Neural progenitor cell (in vitro differentiated cells): ENCODE results near the gene PI4KB. TPM values are rescaled to one million over a fixed set of nuclear protein-coding genes. Genes with fewer than 3 reads are reported as not detected.

ENCODE experiments used
- DNase-seq: peaks from one replicate; pipeline ENCODE4 v3.0.0-alpha.2; 2016; ENCODE audit warnings: low spot score
- H2AFZ ChIP-seq: fragments of 200-600 bp; sonication (generic); replicated peaks from 2 replicates; pipeline ENCODE4 v1.6.1; 2016; ENCODE audit warnings: antibody characterized with exemption
- H3F3A ChIP-seq: fragments of 200-600 bp; sonication (generic); 2 replicates; pipeline ENCODE4 v1.6.1; 2016; ENCODE audit warnings: antibody characterized with exemption, low read depth
- H3K27ac ChIP-seq: fragments of 200-600 bp; sonication (generic); 2 replicates; pipeline ENCODE4 v1.5.1; 2016; ENCODE audit warnings: mild to moderate bottlenecking
- H3K27me3 ChIP-seq: fragments of 200-600 bp; sonication (generic); 2 replicates; pipeline ENCODE4 v1.6.1; 2016; ENCODE audit warnings: mild to moderate bottlenecking, moderate library complexity
- H3K36me3 ChIP-seq: fragments of 200-600 bp; sonication (generic); 2 replicates; pipeline ENCODE4 v1.5.1; 2016
- H3K4me1 ChIP-seq: fragments of 200-600 bp; sonication (generic); 2 replicates; pipeline ENCODE4 v1.6.1; 2016; ENCODE audit warnings: mixed run types
- H3K4me2 ChIP-seq: fragments of 200-600 bp; sonication (generic); 2 replicates; pipeline ENCODE4 v1.6.1; 2016
- H3K4me3 ChIP-seq: fragments of 200-600 bp; sonication (generic); 2 replicates; pipeline ENCODE4 v1.5.1; 2016
- H3K79me2 ChIP-seq: fragments of 200-600 bp; sonication (generic); 2 replicates; pipeline ENCODE4 v1.6.1; 2016; ENCODE audit warnings: low read depth
- H3K9ac ChIP-seq: fragments of 200-600 bp; sonication (generic); 2 replicates; pipeline ENCODE4 v1.6.1; 2016
- H3K9me3 ChIP-seq: fragments of 200-600 bp; sonication (generic); 2 replicates; pipeline ENCODE4 v1.5.1; 2016; ENCODE audit warnings: low read depth
- H4K20me1 ChIP-seq: fragments of 200-600 bp; sonication (generic); 2 replicates; pipeline ENCODE4 v1.6.1; 2016; ENCODE audit warnings: low read depth
- H3K27ac Mint-ChIP-seq: 3 replicates; pipeline ENCODE4 v1.8.0; 2021; ENCODE audit warnings: mixed read lengths
- H3K27me3 Mint-ChIP-seq: 2 replicates; pipeline ENCODE4 v1.8.0; 2022; ENCODE audit warnings: low read depth, mild to moderate bottlenecking, inconsistent platforms, moderate library complexity, mixed read lengths; ENCODE audit not compliant: insufficient read depth
- H3K36me3 Mint-ChIP-seq: 3 replicates; pipeline ENCODE4 v1.8.0; 2021; ENCODE audit warnings: mixed read lengths
- H3K4me1 Mint-ChIP-seq: 3 replicates; pipeline ENCODE4 v1.8.0; 2021; ENCODE audit warnings: mixed read lengths
- H3K4me3 Mint-ChIP-seq: 3 replicates; pipeline ENCODE4 v1.8.0; 2021; ENCODE audit warnings: mild to moderate bottlenecking, moderate library complexity, mixed read lengths
- H3K9me3 Mint-ChIP-seq: 3 replicates; pipeline ENCODE4 v1.8.0; 2020; ENCODE audit warnings: mixed read lengths
- EZH2 ChIP-seq: fragments of 200-600 bp; sonication (generic); IDR thresholded peaks from 2 replicates; pipeline ENCODE4 v1.6.1; 2017; ENCODE audit warnings: antibody characterized with exemption, mild to moderate bottlenecking, moderate library complexity
- EZH2phosphoT487 ChIP-seq: fragments of 200-600 bp; sonication (generic); IDR thresholded peaks from 2 replicates; pipeline ENCODE4 v1.6.1; 2017; ENCODE audit warnings: antibody characterized with exemption
- small RNA-seq: library from RNA; depleted of rRNA; stranded (forward); fragments of <200 nt; gene quantifications from one replicate; pipeline ENCODE3, GENCODE V24; 2015
- total RNA-seq: library from RNA; depleted of rRNA; stranded (reverse); fragments of >200 nt; gene quantifications from 2 replicates; pipeline ENCODE4 v1.2.3, GENCODE V29; 2015; ENCODE audit warnings: low replicate concordance
- TF ChIP-seq, protein P1 (sequence below): fragments of 200-600 bp; sonication (generic); IDR thresholded peaks from 2 replicates; pipeline ENCODE4 v1.5.1; 2017; ENCODE audit warnings: antibody characterized with exemption, mild to moderate bottlenecking

The PI4KB gene
- total RNA-seq, 1 donor from 2014 or later: 19.0 TPM

DNA sequence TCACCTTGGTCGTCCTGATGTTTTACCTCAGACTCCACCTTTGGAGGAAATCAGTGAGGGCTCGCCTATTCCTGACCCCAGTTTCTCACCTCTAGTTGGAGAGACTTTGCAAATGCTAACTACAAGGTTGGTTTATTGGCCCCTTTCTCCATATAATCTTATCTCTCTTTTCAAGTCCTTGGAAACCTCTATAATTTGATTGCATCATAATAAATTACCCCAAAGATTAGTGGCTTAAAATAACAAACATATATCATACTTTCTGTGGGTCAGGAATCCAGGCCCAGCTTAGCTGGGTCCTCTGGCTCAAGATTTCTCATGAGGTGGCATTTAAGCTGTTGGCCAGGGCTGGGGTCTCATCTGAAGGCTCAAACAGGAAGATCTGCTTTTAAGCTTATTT, 84.8 kb downstream of the PI4KB start:
- H2AFZ ChIP-seq: no peak overlapping the region
- H3K4me2 ChIP-seq: no peak overlapping the region
- no peaks in the 10 kb centered on the region for H3K79me2 ChIP-seq
- peaks cover 6% of the 10 kb centered on the region for H3K4me1 Mint-ChIP-seq
- no peak overlapping the region for H3K9ac ChIP-seq
- no peak overlapping the region for H3K4me3 ChIP-seq
- peaks cover 46% of the 10 kb centered on the region for H3K36me3 Mint-ChIP-seq
- H3F3A ChIP-seq: peaks cover 21% of the 10 kb centered on the region
- peaks cover 4% of the 10 kb centered on the region for H3K27me3 Mint-ChIP-seq
- no peaks in the 10 kb centered on the region for H3K4me1 ChIP-seq
- no peak for TF ChIP-seq EZH2phosphoT487
- TF ChIP-seq, protein P1, sequence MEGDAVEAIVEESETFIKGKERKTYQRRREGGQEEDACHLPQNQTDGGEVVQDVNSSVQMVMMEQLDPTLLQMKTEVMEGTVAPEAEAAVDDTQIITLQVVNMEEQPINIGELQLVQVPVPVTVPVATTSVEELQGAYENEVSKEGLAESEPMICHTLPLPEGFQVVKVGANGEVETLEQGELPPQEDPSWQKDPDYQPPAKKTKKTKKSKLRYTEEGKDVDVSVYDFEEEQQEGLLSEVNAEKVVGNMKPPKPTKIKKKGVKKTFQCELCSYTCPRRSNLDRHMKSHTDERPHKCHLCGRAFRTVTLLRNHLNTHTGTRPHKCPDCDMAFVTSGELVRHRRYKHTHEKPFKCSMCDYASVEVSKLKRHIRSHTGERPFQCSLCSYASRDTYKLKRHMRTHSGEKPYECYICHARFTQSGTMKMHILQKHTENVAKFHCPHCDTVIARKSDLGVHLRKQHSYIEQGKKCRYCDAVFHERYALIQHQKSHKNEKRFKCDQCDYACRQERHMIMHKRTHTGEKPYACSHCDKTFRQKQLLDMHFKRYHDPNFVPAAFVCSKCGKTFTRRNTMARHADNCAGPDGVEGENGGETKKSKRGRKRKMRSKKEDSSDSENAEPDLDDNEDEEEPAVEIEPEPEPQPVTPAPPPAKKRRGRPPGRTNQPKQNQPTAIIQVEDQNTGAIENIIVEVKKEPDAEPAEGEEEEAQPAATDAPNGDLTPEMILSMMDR: no peak
- TF ChIP-seq EZH2: no peak
- no peak overlapping the region for H3K27ac ChIP-seq
- peaks cover 3% of the 10 kb centered on the region for H4K20me1 ChIP-seq
- H3K27me3 ChIP-seq: no peaks in the 10 kb centered on the region
- H3K4me3 Mint-ChIP-seq: no peak overlapping the region
- H3K27ac Mint-ChIP-seq: no peak overlapping the region
- H3K9me3 ChIP-seq: no peaks in the 10 kb centered on the region
- no peak for DNase-seq
- no peaks in the 10 kb centered on the region for H3K9me3 Mint-ChIP-seq
- H3K36me3 ChIP-seq: peaks cover 14% of the 10 kb centered on the region

Small RNA genes lying within 50 kb of the gene (small RNA-seq; reads per million reads assigned to genes)
- gene RN7SL444P: 0.07 reads per million

Other genes starting within 250 kb of the PI4KB start
- 5.6 and 12.1 TPM in 2 replicates for gene SEMA6C, start 180.8 kb downstream of the PI4KB start, total RNA-seq
- gene TNFAIP8L2, start 170.8 kb downstream of the PI4KB start, total RNA-seq: not detected in 2 replicates
- gene LYSMD1, start 161.5 kb downstream of the PI4KB start, total RNA-seq: 15.5 and 18.9 TPM in 2 replicates
- 22.0 and 25.3 TPM in 2 replicates for gene SCNM1, start 161.3 kb downstream of the PI4KB start, total RNA-seq
- not detected in 2 replicates for gene TMOD4, start 151.4 kb downstream of the PI4KB start, total RNA-seq
- gene VPS72, start 137.2 kb downstream of the PI4KB start, total RNA-seq: 107 and 117 TPM in 2 replicates
- 81.2 and 90.6 TPM in 2 replicates for gene PIP5K1A, start 128.9 kb downstream of the PI4KB start, total RNA-seq
- gene PSMD4, start 72.7 kb downstream of the PI4KB start, total RNA-seq: 123 and 162 TPM in 2 replicates
- 20.2 and 43.1 TPM in 2 replicates for gene ZNF687, start 45.1 kb downstream of the PI4KB start, total RNA-seq
- gene RFX5, start 19.8 kb upstream of the PI4KB start, total RNA-seq: 87.5 and 108 TPM in 2 replicates
- gene SELENBP1, start 45.3 kb upstream of the PI4KB start, total RNA-seq: 38.5 and 63.2 TPM in 2 replicates
- 267 and 321 TPM in 2 replicates for gene PSMB4, start 72.2 kb upstream of the PI4KB start, total RNA-seq
- gene POGZ, start 132.1 kb upstream of the PI4KB start, total RNA-seq: 61.5 and 71.6 TPM in 2 replicates
- 5.4 and 12.4 TPM in 2 replicates for gene CGN, start 184.0 kb upstream of the PI4KB start, total RNA-seq
- gene TUFT1, start 212.9 kb upstream of the PI4KB start, total RNA-seq: 9.3 and 10.0 TPM in 2 replicates